ENCODE measurements around the gene LRRC38. TPM values are rescaled to one million over a fixed set of nuclear protein-coding genes. Genes with fewer than 3 reads are reported as not detected.

The LRRC38 gene
- polyA plus RNA-seq, 1 experiment, result not detected

DNA sequence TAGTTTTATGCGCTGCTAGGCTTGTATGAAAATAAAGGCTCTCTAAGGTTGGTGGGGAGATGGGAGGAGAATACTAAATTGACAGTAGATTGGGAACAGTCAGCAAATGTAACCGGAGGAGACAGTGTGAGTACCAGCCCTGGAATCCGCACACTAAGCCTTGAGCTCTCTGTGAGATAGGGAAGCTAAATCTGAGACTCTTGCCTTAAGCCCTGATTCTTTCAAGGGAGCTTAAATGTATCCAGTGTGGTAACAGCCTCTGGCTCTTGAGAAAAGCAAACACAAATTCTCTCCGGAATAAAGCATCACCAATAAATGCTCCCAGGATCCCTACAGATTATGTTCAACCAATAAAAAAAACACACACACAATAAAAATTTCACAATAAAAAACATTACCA, 36.9 kb upstream of the LRRC38 start:
- CTCF ChIA-PET, result no interaction called here
- no peaks in the 10 kb centered on the region for H3K36me3 ChIP-seq (ENCODE audit: control insufficient read depth, insufficient read depth, low read length)
- POLR2A ChIA-PET, result no interaction called here
- DNase-seq (ENCODE audit: low read depth), result no peak
- no peak overlapping the region for H3K4me3 ChIP-seq (ENCODE audit: low read depth, low read length)
- H3K27me3 ChIP-seq (ENCODE audit: control insufficient read depth, insufficient read depth, low read length), result no peaks in the 10 kb centered on the region
- TF ChIP-seq, protein P1, sequence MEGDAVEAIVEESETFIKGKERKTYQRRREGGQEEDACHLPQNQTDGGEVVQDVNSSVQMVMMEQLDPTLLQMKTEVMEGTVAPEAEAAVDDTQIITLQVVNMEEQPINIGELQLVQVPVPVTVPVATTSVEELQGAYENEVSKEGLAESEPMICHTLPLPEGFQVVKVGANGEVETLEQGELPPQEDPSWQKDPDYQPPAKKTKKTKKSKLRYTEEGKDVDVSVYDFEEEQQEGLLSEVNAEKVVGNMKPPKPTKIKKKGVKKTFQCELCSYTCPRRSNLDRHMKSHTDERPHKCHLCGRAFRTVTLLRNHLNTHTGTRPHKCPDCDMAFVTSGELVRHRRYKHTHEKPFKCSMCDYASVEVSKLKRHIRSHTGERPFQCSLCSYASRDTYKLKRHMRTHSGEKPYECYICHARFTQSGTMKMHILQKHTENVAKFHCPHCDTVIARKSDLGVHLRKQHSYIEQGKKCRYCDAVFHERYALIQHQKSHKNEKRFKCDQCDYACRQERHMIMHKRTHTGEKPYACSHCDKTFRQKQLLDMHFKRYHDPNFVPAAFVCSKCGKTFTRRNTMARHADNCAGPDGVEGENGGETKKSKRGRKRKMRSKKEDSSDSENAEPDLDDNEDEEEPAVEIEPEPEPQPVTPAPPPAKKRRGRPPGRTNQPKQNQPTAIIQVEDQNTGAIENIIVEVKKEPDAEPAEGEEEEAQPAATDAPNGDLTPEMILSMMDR (IDR thresholded peaks at IDR 0.05; ENCODE audit: insufficient read depth, low read depth, low read length), result no peak

DNA sequence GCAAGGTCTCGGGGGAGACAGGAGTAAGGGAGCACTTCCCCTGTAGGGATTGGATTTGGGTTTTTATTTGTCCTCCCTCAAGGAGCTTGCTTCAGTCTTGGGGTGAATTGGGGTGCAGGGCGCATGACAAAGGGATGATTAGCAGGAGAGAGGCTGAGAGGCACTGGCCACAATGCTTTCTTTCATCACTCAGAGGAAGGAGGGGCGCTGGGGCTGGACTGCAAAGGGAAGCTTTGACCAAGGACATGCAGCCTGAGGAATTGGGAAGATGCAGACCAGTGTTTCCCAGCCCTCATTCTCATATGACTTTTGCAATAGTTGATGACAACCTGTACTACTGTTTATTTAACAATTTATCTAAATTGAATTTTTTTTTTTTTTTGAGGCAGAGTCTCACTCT, 35.7 kb upstream of the LRRC38 start:
- ChIA-PET POLR2A (no interaction called here), CTCF (interaction anchor here (0.6 kb wide), 1 partner anchor 24 kb away, joined by 3 read pairs; no protein-coding TSS in a partner anchor)
- H3K4me3 ChIP-seq (ENCODE audit: low read depth, low read length), result no peak overlapping the region
- no peak for DNase-seq (ENCODE audit: low read depth)
- no peaks in the 10 kb centered on the region for H3K36me3 ChIP-seq (ENCODE audit: control insufficient read depth, insufficient read depth, low read length)
- H3K27me3 ChIP-seq (ENCODE audit: control insufficient read depth, insufficient read depth, low read length), result no peaks in the 10 kb centered on the region
- TF ChIP-seq, protein P1 (IDR thresholded peaks at IDR 0.05; ENCODE audit: insufficient read depth, low read depth, low read length), result no peak

DNA sequence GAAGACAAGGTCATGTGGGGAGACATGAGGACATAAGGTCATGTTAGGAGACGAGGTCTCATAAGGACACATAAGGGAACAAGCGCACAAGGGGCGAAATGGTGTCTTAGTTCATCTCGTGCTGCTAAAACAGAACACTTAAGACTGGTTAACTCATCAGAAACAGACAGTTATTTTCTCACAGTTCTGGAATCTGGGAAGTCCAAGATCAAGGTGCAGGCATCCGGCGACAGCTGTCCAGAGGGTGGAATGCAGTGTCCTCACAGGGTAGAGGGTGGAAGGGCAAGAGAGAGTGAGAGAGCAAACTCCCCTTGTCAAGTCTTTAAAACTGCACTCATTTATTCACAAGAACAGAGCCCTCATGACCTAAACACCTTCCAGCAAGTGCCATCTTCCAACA, 35.2 kb upstream of the LRRC38 start:
- Histone ChIP-seq H3K27me3 (ENCODE audit: control insufficient read depth, insufficient read depth, low read length) (no peaks in the 10 kb centered on the region), H3K36me3 (ENCODE audit: control insufficient read depth, insufficient read depth, low read length) (no peaks in the 10 kb centered on the region), H3K4me3 (ENCODE audit: low read depth, low read length) (no peak overlapping the region)
- CTCF ChIA-PET, result interaction anchor here (0.6 kb wide), 1 partner anchor 24 kb away, joined by 3 read pairs; no protein-coding TSS in a partner anchor
- POLR2A ChIA-PET, result no interaction called here
- no peak for DNase-seq (ENCODE audit: low read depth)
- TF ChIP-seq, protein P1 (IDR thresholded peaks at IDR 0.05; ENCODE audit: insufficient read depth, low read depth, low read length), result no peak

DNA sequence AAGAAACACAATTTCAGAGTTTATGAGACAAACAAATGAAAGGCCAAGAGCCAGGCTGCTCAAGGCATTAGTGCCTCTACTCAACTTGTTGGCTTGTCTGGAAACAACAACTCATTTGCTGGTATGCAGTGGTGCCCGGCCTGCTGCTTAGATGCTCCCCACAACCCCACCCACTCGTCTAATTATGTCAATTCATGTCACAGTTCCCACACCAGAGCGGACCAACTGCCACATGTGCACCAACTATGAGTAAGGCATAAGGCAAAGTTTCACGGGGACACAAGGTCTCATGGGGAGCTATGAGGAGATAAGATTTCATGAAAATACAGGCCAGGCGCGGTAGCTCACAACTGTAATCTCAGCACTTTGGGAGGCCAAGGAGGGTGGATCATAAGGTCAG, 34.5 kb upstream of the LRRC38 start:
- Histone ChIP-seq H3K4me3 (ENCODE audit: low read depth, low read length) (no peak overlapping the region), H3K36me3 (ENCODE audit: control insufficient read depth, insufficient read depth, low read length) (no peaks in the 10 kb centered on the region), H3K27me3 (ENCODE audit: control insufficient read depth, insufficient read depth, low read length) (no peaks in the 10 kb centered on the region)
- ChIA-PET CTCF (no interaction called here), POLR2A (no interaction called here)
- TF ChIP-seq, protein P1 (IDR thresholded peaks at IDR 0.05; ENCODE audit: insufficient read depth, low read depth, low read length), result no peak
- DNase-seq (ENCODE audit: low read depth), result no peak

DNA sequence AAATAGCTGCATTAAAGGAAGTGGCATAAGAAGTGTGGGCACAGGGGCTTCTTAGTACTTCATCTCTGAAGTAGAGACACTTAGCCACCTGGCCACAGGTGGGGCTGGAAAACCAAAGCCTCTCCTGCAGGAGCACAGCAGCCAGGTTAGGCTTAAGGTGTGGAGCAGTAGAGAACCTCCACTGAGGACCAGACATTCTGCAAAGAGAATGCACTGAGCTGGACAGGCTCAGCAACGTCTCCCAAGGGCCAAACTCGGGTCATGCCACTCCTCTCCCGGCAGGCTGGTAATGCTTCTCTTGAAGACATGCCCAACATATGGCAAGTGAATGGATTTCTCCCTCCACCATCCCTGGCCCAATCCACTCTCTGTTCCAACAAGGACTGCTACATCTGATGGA, 33.0 kb upstream of the LRRC38 start:
- H3K27me3 ChIP-seq (ENCODE audit: control insufficient read depth, insufficient read depth, low read length), result no peaks in the 10 kb centered on the region
- no peak overlapping the region for H3K4me3 ChIP-seq (ENCODE audit: low read depth, low read length)
- POLR2A ChIA-PET, result no interaction called here
- CTCF ChIA-PET, result no interaction called here
- DNase-seq (ENCODE audit: low read depth), result no peak
- TF ChIP-seq, protein P1 (IDR thresholded peaks at IDR 0.05; ENCODE audit: insufficient read depth, low read depth, low read length), result no peak
- H3K36me3 ChIP-seq (ENCODE audit: control insufficient read depth, insufficient read depth, low read length), result no peaks in the 10 kb centered on the region
